ENCODE measurements around the gene ALAS1. TPM values are rescaled to one million over a fixed set of nuclear protein-coding genes. Genes with fewer than 3 reads are reported as not detected.

Gene ALAS1
- total and polyA plus RNA-seq, 2 of the 13 experiments (the other 11 are each of a cell fraction or from before 2014, with no cell fraction given): 36.0 to 43.2 TPM

GRCh38 chr3:52238193-52238760, 40.3 kb downstream of the ALAS1 start (continued):
- peak; percentile 72 for TF ChIP-seq ZNF574 (CRISPR knock-in tag; IDR thresholded peaks at IDR 0.05)
- TF ChIP-seq CREM (IDR thresholded peaks at IDR 0.05): peak; percentile 67; the same call in 1 of the 2 replicates
- TF ChIP-seq CREM (CRISPR knock-in tag; IDR thresholded peaks at IDR 0.05): no peak
- TF ChIP-seq KLF6 (CRISPR knock-in tag; IDR thresholded peaks at IDR 0.05): no peak
- TF ChIP-seq ZNF44 (CRISPR knock-in tag; IDR thresholded peaks at IDR 0.05): 0 out of 2 replicates have a peak, but pooled peaks have one; percentile 15
- peak; percentile 62; the same call in 1 of the 2 replicates for TF ChIP-seq HNF1B (CRISPR knock-in tag; IDR thresholded peaks at IDR 0.05)
- TF ChIP-seq ELF4 (CRISPR knock-in tag; IDR thresholded peaks at IDR 0.05; ENCODE audit: borderline replicate concordance): peak; percentile 98
- TF ChIP-seq ZMYM4 (CRISPR knock-in tag; IDR thresholded peaks at IDR 0.05): peak; percentile 68
- TF ChIP-seq FOXO1 (CRISPR knock-in tag; IDR thresholded peaks at IDR 0.05): peak; percentile 94
- 0 out of 2 replicates have a peak, but pooled peaks have one; percentile 5 for TF ChIP-seq SOX13 (IDR thresholded peaks at IDR 0.05)
- TF ChIP-seq SOX13 (CRISPR knock-in tag; conservative IDR thresholded peaks at IDR 0.05 in 1 of 2, IDR thresholded peaks at IDR 0.05 in 1 of 2): peak in 1 of 2 experiments; percentile 43; a peak in 1 of 4 replicates
- peak; percentile 71 for TF ChIP-seq FOSL2 (CRISPR knock-in tag; IDR thresholded peaks at IDR 0.05)
- no peak; the same call in 1 of the 2 replicates for TF ChIP-seq ZNF780A (CRISPR knock-in tag; IDR thresholded peaks at IDR 0.05)
- TF ChIP-seq BCLAF1 (IDR thresholded peaks at IDR 0.05): no peak
- no peak; the same call in 1 of the 2 replicates for TF ChIP-seq KLF12 (CRISPR knock-in tag; IDR thresholded peaks at IDR 0.05; ENCODE audit: borderline replicate concordance)
- TF ChIP-seq NCOA2 (CRISPR knock-in tag; IDR thresholded peaks at IDR 0.05): peak; percentile 62; the same call in 1 of the 2 replicates
- no peak for TF ChIP-seq ZNF704 (CRISPR knock-in tag; IDR thresholded peaks at IDR 0.05; ENCODE audit: borderline replicate concordance)
- TF ChIP-seq ZNF224 (CRISPR knock-in tag; IDR thresholded peaks at IDR 0.05): 0 out of 2 replicates have a peak, but pooled peaks have one; percentile 51
- TF ChIP-seq FIP1L1 (IDR thresholded peaks at IDR 0.05; ENCODE audit: borderline replicate concordance, insufficient read depth, low read depth, low read length): no peak
- no peak for TF ChIP-seq ZNF354B (CRISPR knock-in tag; IDR thresholded peaks at IDR 0.05)
- 0 out of 2 replicates have a peak, but pooled peaks have one; percentile 20 for TF ChIP-seq E2F5 (CRISPR knock-in tag; conservative IDR thresholded peaks at IDR 0.05)

Measured in HepG2 (cell line).